ENCODE data around the gene VEPH1.

Gene VEPH1

GRCh38 chr3:157423337-157423736 is 79.9 kb downstream of the VEPH1 start:
- DNase-seq: no peak

GRCh38 chr3:157420606-157421130 is 82.5 kb downstream of the VEPH1 start:
- no peak for DNase-seq

DNA sequence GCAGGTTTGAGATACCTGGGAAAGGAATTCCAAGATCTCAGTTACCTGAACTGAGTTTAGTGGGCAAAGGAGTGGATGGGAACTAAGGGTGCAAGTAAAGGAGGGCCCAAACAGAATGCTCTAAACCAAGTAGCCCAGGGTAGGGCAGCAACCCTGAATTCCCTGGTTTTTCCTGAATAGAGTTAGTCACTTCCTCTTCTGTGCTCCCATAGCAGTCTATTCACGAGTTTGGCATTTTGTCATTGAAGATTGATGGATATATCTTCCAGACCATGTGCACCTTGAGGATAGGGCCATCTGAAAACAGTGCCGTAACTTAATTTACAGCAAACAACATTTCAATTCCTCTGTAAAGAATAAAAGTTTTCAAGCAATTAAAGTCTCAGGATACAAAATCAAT is 85.1 kb downstream of the VEPH1 start:
- no peak for DNase-seq

DNA sequence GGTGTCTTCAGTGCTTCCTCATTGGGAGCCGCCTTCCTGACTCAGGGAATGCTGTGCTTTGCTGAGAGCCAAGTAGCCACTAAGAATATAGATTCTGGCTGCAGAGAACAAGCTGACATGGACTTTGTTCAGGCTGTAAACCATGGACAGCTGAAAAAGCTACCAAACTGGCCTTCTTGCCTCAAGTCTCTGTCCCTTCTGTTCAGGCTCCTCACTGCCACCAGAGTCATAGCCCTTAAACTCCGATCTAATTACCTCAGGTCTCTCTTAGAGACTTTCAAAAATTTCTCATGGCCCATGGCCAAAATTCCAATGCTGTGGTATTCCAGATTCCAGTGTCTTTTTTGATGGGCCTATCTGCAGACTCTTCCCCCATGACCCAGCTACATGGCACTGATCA is 86.0 kb downstream of the VEPH1 start:
- no peak for DNase-seq

DNA sequence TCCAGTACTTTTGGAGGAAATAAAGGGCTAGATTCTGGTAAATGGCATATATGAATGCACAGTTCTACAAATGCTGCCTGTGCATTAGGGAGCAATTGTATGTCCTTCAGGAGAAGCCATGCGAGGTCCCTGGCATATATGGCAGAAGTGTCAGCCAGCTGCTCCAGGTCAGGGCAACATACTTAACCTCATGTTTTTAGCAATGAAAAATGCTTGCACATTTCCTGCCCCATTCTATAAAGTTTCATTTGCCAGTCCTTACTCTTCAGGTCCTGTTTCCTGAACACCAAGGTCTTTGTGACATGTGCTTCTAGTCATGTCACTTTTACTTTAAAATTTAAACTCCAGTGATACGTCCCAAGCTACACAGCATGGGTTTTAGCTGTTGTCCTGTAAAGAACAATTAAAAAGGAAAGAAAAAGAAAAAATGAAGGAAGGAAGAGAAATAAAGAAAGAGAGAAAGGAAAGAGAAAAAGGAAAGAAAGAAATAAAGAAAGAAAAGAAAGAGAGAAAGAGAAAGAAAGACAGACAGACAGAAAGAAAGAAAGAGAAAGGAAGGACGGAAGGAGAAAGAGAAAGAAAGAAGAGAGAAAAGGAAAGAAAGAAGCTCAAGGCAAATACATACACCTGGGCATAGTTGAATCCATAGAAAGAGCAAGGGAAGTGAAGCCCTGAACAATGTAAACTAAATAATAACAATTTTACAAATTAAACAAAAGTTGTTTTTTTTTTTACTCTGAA is 86.7 kb downstream of the VEPH1 start:
- DNase-seq: no peak

- no peak for DNase-seq
Observed at GRCh38 chr3:157414861-157415260, 88.4 kb downstream of the VEPH1 start.

DNA sequence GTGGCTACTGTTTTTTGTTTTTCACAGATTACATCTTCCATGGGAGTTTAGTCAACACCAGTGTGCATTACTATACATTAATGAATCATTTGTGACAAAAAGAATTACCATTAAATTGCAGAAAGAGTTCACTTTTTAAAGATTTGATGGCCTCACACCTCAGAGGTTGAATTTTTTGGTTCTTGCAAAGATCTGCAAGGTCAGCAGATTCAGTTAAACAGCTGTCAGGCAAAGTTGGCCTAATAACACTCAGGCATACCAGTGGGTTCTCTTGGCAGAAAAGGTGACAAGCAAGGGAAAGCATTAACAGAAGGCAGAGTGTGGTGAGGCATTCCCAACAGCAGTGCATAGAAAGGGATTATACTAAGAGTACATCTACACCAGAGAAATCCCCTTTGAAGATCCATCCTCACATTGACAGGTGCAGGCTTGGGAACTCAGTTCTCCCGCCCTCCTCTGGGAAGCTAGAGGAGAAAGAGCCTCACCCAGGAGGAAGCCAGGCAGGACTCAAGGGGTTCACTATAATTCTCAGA is 90.8 kb downstream of the VEPH1 start:
- no peak for DNase-seq

DNA sequence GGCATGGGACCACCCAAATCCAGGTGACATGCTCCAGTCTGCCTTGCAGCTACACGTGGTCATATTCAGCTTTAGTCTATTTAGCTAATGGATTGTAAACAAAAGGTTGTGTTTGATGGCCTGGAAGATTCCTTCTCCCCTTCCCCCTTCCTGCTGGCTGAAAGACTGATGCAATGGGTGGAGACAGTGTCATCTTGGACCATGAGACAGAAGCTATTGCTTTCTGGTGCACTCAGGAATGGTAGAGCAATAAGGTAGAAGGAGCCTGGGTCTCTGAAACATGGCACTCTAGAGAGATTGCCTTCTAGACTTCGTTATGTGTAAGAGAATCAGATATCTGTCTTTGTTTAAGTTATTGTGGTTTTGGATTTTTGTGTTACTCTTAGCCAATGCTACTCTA is 92.3 kb downstream of the VEPH1 start:
- DNase-seq: no peak

DNA sequence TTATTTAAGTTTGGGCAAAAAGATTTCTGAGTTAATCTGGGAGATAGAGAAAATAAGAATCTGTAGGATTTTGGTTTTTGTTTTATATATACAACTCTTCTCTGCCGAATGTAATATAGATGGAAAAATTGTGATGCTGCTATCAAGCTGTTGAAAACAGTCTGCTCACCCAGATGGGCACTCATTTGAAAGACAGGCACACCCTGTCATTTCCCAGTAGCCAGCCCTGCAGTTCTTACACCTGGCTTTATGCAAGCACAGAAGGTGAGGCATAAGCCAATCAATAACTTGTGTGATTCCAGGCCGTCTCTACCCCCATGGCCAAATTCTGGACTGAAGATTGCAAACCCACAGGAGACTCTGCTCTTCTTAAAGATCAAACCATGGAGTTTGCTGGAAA is 93.7 kb downstream of the VEPH1 start:
- DNase-seq: no peak

GRCh38 chr3:157408499-157409149 is 94.6 kb downstream of the VEPH1 start:
- DNase-seq: no peak

GRCh38 chr3:157407769-157408168 is 95.4 kb downstream of the VEPH1 start:
- DNase-seq: no peak

- DNase-seq: no peak
Observed at GRCh38 chr3:157406394-157406793, 96.8 kb downstream of the VEPH1 start.

- DNase-seq: no peak
Observed at GRCh38 chr3:157405457-157405856, 97.8 kb downstream of the VEPH1 start.

GRCh38 chr3:157404381-157404780 is 98.8 kb downstream of the VEPH1 start:
- DNase-seq: no peak

DNA sequence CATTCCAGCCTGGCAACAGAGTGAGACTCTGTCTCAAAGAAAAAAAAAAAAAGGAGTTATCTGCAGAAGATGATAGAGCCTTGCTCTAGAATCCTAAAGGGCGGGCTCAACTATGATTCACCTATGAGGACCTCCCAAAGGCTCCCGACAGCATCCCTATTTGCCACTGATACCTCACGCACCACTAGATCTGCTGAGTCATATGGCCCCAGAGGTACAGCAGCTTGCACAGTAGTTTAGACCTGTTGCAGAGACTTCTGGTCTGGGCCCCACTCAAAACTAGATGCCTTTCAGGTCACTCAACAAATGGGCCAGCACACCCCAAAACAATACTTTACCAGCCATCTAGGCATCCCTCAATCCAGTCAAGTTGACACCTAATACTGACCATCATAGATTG is 104.6 kb downstream of the VEPH1 start:
- DNase-seq: no peak

DNA sequence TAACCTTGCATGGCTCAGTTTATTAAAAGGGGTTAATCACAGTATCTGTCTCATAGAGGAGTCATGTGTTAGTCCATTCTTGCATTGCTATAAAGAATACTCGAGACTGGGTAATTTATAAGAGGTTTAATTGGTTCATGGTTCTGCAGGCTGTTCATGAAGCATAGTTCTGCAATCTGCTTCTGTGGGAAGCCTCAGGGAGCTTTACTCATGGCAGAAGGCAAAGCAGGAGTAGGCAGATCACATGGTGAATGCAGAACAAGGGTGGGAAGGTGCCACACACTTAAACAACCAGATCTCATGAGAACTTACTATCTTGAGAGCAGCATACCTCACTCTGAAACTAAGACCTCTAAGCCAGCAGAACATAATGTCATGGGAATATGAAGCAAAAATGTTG is 108.8 kb downstream of the VEPH1 start:
- no peak for DNase-seq

GRCh38 chr3:157393113-157393512 is 110.1 kb downstream of the VEPH1 start:
- DNase-seq: no peak

DNA sequence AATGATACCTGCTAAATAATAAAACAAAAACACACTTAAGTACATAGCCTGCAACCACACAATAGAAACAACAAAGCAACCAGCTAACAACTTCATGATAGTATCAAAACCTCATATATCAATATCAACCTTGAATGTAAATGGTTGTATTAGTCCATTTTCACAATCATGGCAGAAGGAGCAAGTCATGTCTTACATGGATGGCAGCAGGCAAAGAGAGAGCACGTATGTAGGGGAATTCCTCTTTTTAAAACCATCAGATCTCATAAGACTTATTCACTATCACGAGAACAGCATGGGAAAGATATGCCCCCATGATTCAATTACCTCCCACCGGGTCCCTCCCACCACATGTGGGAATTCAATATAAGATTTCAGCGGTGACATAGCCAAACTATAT is 111.1 kb downstream of the VEPH1 start:
- DNase-seq: no peak

- DNase-seq: no peak
Observed at GRCh38 chr3:157390713-157391515, 112.3 kb downstream of the VEPH1 start.

DNA sequence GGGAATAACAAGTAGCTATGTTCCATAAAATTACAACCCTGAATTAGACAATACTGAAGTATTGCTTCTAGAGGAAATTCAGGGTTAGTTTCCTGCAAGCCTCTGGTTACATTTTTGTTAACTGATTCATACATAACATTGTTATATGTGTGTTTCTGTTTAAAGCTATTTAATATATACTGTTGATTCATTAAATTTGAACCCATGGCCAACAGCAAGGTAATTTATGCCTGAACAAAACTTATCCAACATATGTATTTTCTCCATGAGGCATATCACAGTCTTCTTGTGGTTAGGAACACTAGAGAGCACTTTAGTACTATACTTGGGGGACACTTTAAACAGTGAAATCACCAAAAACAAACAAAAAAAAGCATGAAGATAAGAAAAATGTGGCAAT is 114.2 kb downstream of the VEPH1 start:
- no peak for DNase-seq

DNA sequence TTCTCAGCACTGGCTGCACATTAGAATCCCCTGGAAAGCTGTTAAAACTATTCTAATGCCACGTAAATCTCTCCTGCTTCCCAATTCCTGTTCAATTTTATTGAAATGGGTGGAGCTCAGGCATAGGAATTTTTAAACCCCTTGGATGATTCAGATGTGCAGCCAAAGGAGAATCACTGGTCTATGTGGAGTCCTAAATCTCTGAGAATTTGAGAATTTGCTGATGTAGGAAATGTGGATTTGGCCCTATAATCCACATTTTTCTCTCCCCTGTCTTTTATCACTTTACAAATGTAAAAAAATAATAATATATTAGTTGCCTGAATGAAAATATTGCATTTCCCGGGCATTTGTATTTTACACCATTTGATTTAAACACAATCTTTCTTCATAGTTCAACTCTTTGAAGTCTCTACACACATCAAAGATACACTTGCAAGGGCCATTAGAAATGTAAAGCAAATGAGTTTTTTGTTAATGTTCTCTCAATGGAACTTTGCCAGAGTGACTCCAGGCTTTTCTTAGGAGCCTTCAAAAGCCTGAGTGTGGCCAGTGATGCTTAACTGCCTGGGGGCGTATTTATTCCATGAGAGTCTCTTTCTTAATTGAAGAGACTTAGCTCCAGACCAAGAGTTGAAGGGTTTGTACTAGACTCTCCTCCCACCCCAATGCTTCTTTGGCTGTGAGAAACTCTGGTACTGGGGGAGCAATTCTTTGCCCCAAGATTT is 115.3 kb downstream of the VEPH1 start:
- no peak for DNase-seq

DNA sequence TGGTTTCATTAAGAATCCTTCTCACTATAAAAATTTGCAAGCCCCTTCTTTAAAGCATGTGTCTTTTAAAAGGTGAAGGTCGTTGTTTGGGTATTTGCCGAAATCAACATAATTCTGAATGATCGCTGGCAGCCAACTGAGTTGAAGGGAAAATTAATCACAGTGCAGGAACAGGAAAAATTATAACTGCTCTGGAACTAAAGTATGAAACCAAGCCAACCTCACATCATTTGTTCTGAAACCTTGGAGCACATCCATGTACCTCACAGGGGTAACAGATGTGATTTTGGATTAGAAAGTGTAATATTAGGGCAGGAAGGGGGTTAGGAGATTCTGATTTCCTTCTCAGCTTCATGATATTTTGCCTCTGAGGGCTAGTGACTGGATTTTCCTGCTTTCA is 118.7 kb downstream of the VEPH1 start:
- no peak for DNase-seq

- DNase-seq: no peak
Observed at GRCh38 chr3:157384031-157384430, 119.2 kb downstream of the VEPH1 start.
